HG03196 (cell line): ENCODE data around the gene COL9A3.
"Not testable (repeated sequence)": the region's sequence is repeated elsewhere in the genome, so short reads cannot be mapped to it uniquely, and the experiment has no call there.

ENCODE experiments used
- ATAC-seq: cut with Tn5 transposase; IDR thresholded peaks from one replicate; pipeline ENCODE4 v1.9.1; 2021; ENCODE audit not compliant: unreplicated experiment

The COL9A3 gene

DNA sequence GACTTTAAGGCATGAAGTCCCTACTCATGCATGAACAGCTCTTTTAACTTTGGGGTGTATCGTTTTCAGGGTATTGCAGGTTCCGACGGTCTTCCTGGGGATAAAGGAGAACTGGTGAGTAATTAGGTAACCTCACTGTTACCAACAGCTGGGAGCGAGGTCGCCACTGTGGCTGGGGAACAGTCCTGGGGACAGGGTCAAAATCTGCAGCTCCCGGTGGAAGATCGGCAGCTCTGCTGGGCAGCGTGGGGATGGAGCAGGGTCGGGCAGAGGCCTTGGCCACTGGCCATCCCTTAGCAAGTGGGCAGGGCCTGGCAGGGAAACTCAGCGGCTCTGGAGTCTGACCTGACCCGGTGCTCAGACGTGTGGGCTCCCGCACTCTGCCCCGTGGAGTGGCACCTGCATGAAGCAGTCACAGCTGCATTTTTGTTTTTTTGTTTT lies 16.1 kb downstream of the COL9A3 start:
- no peak for ATAC-seq

DNA sequence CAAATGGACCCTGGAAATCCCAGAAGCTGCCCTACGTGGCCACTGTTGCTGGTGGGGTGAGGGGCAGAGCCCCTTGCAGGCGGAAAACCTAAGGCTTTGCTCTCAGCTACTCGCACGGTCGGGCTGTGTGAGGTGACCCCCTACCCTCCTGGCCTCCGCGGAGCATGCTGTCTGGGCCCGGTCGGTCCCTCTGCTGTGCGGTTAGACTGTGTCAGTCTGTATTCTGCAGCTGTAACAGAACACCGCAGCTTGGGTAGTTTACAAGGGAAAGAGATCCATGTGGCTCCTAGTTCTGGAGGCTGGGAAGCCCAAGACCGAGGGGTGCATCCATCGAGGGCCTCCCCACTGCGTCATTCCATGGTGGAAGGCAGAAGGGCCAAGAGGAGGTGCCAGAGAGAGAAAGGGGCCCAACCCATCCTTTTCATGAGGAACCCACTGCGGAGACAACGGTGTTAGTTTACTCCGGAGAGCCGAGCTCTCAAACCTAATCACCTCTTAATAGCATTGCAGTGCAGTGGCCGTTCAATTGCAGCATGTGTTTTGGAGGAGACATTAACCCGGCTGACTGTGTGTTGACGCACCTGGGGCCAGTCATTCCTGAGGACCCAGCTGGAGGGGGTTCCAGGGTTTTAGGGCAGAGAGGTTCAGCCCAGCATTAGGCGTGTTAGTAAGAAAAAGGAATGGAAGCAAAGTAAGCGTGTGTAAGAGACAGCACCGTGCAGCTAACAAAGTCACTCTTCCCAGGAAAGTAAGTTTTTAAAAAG lies 18.3 kb downstream of the COL9A3 start:
- no peak for ATAC-seq

DNA sequence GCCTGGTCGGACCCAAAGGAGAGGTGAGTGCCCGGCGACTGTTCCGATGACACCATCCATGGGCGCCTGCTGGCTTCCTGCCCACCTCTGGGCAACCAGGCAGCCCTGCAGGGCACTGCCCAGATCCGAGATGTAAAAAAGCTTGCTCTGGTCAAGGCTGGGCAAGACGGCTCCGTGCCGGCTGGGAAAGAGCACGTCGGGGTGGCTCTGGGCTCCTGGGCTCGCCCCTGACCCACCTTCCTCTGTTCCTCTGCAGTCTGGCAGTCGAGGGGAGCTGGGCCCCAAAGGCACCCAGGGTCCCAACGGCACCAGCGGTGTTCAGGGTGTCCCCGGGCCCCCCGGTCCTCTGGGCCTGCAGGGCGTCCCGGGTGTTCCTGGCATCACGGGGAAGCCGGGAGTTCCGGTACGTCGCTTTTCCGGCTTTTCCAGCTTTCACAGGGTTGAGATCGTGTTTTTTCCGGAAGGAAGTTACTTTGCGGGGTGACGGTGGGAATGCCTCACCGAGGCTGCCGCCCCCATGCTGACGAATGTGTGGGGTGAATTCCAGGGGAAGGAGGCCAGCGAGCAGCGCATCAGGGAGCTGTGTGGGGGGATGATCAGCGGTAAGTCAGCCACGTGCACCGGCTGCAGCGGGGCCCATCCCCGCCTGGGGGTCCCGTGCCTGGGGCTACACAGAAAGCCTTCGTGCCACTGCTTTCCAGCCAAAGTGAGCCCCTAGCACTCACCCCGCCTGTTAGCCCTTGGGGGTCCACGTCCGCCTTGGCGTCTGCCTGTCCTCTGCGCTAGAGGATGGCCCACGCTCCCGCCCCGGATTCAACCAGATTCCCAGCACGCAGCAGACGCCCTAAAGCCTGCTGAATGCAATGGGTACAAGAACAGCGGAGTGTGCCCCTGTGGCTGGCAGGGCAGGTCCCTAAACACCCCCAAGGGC lies 19.3 kb downstream of the COL9A3 start:
- no peak for ATAC-seq

DNA sequence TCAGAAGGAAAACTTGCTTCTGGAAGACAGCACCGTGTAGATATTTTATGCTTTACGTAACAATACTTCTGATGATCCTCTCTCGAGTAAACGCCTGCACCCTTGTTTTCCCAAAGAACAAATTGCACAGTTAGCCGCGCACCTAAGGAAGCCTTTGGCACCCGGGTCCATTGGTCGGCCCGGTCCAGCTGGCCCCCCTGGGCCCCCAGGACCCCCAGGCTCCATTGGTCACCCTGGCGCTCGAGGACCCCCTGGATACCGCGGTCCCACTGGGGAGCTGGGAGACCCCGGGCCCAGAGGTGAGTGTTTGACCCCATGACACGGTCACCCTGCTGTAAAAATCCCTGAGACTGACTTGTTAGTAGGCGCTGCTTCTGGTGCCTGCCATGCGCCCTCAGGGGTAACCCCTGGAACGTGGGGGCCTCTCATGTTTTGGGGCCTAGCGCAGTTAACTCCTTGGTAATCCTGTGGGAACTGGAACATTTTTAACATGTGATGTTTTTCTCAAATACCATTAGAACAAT lies 20.2 kb downstream of the COL9A3 start:
- no peak for ATAC-seq

DNA sequence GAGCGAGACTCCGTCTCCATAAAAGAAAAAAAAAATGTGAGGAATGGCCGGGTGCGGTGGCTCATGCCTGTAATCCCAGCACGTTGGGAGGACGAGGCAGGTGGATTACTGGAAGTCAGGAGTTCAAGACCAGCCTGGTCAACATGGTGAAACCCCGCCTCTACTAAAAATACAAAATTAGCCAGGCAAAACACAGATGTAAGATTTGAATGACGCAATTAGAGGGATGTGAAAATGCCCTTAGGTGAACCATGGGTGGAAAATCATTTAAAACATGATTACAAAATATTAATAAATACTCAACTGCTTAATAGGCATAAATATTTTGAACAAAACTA lies 20.9 kb downstream of the COL9A3 start:
- peak; percentile 12 for ATAC-seq

DNA sequence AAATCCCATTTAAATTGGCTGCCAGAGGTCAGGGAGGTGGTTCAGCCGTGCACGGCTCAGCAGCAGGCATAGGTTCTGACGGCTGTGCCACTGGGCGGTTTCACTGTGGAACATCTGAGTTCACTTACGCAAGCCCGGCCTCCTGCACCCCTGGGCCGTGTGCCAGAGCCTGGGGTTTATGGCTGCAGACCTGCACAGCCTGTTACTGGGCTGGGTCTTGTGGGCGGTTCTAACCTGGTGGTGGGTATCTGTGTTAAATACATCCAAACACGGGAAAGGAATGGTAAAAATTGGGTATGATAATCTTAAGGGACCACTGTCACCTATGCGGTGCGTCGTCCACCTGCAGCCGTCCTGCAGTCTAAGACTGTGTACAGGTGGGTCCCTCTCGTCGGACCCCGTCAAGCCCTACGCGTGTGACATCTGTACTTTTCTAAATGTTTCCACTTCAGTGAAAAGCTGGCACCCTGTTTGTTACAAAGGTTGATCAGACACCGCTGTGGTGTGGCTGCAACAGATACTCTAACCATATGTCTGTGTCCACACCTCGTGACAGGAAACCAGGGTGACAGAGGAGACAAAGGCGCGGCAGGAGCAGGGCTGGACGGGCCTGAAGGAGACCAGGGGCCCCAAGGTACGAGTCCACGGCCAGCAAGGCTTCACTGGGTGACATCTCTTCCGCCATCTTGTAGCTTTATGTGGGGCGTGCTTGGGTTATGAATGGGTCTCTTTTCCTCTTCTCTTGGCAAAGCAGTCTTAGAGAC lies 21.5 kb downstream of the COL9A3 start:
- ATAC-seq, result peak; percentile 60

DNA sequence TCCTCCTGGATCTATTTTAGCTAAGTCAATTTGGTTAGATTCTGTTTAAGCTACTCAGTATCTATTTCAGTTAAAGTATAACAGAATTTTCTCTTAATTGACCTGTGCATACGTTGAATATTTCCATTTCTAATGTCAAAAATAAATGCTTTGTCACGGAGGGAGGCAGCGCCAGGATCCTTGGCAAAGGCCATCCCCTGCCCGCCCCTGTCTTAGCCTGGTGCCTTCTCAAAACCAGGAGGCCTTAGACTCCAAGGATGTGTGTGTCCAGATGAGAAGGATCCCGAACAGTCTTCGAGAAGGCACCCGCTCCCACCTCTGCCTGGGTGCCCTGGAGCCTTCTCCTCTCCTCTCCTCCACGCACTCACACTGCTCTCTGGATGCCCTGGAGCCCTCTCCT lies 22.4 kb downstream of the COL9A3 start:
- no peak for ATAC-seq

DNA sequence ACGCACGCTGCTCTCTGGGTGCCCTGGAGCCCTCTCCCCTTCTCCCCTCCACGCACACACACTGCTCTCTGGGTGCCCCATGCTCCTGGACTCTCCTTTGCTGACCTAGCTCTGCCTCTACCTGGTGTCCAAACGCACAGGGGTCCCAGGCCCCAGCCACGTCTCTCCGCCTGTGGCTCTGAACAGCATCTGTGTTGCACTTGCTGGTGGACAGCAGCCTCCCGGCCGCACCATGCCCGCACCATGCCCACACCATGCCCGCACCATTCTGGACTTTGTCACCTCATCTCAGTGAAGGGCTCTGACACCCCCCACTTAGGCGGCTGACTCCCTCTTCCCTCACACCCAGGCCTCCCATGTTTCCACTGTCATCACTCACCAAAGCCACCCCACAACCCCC lies 23.0 kb downstream of the COL9A3 start:
- no peak for ATAC-seq

DNA sequence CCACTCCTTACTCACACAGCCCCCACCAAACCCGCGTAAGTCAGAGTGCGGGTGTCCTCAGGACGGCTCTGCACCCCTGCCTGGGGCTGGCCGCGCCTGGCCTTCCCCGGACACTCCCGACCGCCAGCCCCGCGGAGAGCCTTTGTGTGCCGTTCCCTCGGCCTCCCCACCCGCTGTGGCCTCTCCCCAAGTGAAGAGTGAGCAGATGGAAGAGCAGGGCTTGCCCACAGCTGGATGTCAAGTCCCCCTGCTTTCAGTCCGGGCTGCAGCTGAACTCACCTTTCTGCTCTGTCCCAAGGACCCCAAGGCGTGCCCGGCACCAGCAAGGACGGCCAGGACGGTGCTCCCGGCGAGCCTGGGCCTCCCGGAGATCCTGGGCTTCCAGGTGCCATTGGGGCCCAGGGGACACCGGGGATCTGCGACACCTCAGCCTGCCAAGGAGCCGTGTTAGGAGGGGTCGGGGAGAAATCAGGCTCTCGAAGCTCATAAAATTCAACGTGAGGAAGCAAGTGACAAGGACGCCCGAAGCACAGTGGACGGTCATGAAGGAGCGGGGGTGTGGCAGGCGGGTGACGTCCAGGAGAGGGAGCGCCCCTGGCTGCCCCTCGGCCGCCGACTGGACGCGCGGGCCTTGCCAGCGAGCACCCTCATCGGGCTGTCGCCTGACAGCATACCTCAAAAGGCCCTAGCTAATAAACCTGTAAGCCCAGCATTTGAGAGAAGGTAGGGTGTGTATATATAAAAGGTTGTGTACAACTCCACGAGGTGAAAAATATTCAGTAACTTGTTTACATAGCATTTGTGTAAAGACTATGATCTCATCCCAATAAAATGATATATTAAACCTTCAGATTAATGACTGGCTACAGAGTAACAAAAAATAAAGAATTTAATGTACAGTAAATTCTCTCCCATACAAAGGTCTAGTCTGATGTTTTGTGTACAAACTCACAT lies 23.7 kb downstream of the COL9A3 start:
- no peak for ATAC-seq

DNA sequence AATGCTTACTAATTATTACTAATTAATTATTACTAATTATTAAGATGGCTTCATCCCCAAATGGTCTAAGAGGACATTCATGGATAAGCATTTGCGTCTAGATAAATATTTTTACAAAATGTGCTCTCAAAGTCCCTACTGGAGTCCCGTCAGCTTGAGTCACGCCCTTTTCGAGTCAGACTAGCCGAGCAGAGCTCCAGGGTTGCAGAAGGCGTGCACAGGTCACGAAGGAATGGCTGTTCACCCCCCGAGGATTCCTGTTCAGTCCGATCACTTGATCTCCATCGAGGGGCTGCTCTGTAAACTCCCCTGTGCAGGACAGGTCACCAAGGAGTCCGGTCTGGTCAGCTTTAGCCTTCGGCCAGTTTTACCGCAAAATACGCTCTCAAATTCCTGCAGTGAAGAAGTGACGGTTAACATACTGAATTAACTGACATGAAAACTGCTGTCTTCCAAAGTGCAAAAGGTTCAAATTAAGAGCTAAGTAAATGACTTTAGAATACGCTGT lies 24.9 kb downstream of the COL9A3 start:
- no peak for ATAC-seq

DNA sequence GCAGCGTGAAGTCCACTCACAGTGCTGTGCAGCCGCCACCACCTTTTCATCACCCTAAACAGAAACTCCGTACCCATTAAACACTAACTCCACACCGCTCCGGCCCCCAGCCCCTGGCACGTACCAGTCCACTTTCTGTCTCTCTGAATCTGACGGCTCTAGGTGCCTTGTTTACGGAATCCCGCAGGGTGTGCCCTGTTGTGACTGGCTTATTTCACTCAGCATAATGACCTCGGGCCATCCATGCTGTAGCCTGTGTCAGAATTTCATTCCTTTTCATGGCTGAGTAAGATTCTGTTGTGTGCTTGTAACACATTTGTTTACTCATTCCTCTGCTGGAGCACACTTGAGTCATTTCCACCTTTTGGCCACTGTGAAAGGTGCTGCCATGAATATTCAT lies 26.8 kb downstream of the COL9A3 start:
- ATAC-seq, result no peak

DNA sequence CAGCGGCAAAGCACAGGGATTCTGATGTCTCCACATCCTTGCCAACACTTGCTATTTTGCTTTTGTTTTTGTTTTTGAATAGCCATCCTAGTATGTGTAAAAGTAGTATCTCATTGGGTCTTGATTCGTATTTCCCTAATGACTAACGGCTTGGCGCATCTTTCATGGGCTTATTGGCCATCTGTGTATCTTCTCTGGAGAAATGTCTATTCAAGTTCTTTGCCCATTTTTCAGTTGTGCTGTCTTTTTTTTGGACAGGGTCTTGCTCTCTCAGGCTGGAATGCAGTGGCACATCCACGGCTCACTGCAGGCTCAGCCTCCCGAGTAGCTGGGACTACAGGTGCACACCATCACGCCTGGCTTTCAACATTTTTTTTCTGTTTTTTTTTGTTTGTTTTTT lies 27.3 kb downstream of the COL9A3 start:
- no peak for ATAC-seq

DNA sequence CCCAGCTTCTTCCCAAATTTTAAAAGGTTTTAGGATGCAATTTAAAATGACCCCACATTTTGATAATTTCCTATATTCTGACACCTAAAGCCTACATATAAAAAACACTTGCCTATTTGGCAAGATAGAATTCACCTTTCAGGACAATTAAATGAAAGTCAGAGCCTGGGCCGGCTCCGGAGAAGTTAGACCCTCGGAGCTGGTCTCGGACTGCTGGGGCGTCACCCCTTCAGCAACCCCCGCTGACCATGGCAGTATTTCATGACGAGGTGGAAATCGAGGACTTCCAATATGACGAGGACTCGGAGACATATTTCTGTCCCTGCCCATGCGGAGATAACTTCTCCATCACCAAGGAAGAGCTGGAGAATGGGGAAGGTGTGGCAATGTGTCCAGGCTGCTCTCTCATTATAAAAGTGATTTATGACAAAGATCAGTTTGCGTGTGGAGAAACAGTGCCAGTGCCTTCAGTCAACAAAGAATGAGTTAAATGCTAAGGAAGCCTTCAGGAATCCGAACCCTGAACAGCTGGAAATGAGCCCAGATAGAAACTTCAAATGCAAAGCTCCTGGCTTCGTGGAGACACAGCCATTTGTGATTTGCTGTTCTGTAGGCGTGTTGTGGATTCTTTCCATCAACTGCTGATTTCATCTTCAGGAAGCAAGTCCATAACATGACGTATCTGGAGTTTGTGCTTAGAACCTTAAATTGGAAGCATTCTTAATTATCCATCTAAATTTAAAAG lies 28.7 kb downstream of the COL9A3 start:
- ATAC-seq, result no peak

DNA sequence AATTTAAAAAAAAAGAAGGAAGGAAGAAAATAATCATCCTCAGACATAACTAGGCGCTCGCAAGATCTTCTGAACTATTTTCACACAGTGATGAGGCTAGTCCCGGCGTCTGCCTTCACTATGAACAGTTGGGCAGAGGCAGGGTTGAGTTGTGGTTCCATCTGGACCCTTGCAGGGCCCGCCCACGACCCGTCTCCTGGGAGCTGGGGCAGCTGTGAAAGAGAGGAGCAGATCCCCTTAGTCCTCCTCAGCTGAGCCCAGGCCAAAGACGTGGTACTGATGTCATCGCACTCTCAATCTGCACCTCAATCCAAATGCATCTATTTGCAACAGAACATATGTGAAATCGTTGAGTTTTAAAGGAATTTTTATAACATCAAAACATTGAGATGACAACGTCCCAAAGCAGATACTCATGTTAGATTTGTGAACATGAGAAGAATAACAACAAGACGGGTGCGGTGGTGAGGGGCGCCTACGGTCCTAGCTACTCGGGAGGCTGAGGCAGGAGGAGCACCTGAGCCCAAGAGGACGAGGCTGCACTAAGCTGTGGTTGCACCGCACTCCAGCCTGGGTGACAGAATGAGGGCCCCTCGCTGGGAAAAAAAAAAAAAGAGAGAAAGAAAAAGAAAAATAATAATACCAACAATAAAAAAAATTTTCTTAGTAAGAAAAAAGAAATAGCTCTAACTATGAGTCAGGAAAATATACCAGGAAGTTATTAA lies 29.5 kb downstream of the COL9A3 start:
- no peak for ATAC-seq

DNA sequence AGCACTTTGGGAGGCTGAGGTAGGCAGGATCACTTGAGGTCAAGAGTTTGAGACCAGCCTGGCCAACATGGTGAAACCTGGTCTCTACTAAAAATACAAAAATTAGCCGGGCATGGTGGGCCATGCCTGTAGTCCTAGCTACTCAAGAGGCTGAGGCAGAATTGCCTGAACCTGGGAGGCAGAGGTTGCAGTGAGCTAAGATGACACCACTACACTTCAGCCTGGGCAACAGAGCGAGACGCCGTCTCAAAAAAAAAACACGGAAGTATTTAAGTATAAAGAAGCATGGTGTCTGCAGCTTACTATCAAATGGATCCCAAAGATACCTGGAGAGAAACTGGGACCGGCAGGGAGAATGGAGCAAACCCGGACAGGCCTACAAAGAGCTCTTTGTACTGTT lies 32.1 kb downstream of the COL9A3 start:
- not testable (repeated sequence) for ATAC-seq

DNA sequence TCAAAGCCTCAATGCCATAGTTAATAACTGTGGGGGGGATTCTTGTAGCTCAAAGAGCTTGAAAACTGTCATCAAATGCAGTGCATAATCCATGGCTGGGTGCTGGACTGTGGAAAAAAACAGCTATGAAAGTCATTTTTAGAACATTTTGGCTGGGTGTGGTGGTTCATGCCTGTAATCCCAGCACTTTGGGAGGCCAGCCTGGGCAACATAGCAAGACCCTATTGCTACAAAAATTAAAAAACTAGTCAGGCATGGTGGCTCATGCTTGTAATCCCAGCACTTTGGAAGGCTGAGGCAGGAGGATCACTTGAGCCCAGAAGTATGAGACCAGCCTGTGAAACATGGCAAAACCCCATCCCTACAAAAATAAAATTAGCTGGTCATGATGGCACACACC lies 32.6 kb downstream of the COL9A3 start:
- ATAC-seq, result no peak

DNA sequence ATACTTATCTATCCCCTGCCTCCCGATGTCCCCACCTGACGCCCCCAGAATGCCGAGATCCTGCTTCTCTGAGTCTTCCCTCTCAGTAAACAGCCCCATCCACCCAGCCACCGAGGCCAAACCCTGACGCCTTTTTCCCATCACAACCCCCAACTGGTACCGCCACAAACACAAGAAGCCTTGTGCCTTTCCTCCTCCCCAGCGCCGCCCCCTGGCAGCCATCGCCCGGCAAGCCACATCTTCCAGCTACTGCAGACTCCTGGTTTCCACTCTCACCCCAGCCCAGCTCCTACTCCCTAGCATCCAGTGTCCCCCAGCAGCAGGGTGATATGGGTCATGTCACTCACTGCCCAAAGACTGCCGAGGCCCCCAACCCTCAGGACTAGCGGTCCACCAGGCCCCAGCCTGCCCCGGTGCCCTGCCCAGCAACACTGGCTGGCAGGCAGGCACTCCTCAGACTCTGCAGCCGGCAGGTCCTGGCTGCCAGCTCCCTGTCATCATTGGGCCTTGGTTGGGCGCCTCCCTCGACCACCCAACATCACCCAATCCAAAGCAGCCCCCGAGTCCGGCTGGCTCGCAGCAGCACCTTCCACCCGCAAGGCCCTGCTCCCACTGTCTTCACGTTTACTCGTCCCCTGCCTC lies 33.6 kb downstream of the COL9A3 start:
- ATAC-seq, result no peak

DNA sequence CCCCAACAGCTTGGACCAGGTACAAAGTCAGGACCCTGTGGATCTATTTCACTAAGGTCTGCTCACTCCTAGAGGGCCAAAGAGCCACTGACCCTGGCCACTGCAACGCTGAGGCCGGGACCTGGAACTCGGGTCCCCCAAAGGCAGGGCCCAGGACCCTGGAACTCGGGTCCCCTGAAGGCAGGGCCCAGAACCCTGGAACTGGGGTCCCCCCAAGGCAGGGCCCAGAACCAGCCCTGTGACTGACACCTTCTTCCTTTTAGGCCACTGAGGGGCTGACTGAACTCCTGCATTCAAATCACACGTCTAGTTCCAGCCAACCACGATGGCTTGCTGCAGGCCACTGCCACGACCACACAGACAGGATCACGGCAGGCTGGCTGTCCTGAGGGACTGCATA lies 35.3 kb downstream of the COL9A3 start:
- ATAC-seq, result no peak
